ENCODE data around the gene FGF12.

The FGF12 gene

DNA sequence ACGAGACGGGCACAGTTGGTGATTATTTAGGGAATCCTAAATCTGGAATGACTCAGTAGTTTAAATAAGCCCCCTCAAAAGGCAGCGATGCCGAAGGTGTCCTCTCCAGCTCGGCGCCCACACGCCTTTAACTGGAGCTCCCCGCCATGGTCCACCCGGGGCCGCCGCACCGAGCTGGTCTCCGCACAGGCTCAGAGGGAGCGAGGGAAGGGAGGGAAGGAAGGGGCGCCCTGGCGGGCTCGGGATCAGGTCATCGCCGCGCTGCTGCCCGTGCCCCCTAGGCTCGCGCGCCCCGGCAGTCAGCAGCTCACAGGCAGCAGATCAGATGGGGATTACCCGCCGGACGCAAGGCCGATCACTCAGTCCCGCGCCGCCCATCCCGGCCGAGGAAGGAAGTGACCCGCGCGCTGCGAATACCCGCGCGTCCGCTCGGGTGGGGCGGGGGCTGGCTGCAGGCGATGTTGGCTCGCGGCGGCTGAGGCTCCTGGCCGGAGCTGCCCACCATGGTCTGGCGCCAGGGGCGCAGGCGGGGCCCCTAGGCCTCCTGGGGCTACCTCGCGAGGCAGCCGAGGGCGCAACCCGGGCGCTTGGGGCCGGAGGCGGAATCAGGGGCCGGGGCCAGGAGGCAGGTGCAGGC lies 318.0 kb downstream of the FGF12 start:
- DNase-seq, result no peak

DNA sequence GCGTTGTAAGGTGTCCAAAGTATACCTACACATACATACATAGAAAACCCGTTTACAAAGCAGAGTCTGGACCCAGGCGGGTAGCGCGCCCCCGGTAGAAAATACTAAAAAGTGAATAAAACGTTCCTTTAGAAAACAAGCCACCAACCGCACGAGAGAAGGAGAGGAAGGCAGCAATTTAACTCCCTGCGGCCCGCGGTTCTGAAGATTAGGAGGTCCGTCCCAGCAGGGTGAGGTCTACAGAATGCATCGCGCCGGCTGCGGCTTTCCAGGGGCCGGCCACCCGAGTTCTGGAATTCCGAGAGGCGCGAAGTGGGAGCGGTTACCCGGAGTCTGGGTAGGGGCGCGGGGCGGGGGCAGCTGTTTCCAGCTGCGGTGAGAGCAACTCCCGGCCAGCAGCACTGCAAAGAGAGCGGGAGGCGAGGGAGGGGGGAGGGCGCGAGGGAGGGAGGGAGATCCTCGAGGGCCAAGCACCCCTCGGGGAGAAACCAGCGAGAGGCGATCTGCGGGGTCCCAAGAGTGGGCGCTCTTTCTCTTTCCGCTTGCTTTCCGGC lies 318.6 kb downstream of the FGF12 start:
- DNase-seq, result no peak

DNA sequence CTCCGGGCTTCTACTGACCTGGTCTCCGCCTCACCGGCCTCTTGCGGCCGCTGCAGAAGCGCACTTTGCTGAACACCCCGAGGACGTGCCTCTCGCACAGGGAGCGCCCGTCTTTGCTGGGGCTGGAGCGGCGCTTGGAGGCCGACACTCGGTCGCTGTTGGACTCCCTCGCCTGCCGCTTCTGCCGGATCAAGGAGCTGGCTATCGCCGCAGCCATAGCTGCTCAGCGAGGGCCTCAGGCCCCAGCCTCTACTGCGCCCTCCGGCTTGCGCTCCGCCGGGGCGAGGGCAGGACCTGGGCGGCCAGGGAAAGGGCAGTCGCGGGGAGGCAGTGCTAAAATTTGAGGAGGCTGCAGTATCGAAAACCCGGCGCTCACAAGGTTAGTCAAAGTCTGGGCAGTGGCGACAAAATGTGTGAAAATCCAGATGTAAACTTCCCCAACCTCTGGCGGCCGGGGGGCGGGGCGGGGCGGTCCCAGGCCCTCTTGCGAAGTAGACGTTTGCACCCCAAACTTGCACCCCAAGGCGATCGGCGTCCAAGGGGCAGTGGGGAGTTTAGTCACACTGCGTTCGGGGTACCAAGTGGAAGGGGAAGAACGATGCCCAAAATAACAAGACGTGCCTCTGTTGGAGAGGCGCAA lies 319.2 kb downstream of the FGF12 start:
- no peak for DNase-seq

DNA sequence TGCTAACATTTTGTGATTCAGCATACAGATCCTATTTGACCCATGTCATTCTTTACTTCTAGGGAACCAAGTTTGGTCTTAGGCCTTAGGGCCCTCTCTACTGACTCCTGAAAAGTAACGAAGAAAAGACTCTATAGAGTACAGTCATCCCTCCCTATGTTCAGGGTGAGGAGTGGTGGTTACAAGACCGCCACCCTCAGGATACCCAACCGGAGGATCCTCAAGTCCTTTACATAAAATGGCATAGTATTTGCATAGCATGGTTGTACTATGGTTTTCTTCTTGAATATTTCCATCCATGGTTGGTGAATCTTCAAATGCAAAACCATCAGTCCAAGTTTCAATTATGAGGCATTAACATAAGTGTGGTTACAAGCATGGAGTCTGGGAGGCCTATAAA lies 327.6 kb downstream of the FGF12 start:
- no peak for DNase-seq

DNA sequence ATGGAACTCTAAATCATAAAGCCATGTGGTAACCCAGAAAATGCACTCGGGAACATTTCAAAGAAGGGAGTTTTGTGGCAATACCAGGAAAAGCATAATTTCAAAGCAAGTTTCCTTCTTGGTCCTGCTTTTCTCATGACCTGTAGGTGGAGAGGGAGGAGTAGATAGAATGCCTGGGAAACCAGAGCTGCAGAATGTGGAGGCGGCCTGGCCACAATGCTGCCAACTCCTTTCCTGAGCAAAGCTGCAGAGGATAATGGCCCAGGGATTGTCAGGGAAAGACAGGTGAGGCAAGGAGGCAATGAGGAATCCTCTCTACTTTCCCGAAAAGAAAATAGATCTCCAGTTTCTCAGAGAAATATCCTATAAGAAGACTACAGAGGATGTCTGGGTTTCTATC lies 330.3 kb downstream of the FGF12 start:
- no peak for DNase-seq

DNA sequence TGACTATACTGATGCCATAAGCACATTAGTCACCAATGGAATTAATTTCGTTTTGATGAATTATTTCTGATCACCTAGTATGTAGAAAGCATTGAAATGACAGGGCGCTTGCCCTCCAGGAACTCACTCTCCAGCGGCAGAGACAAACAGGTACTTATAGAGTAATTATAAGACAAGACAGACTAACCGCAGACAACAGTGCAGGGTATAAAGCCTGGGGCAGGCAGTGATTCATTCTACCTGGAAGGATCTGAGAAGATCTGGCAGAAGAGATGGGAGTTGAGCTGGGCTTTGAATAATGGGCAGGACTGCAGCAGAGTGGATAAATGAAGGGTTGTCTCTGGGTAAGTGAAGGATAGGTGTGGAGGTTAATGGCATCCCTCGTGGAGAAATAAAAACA lies 331.8 kb downstream of the FGF12 start:
- no peak for DNase-seq

DNA sequence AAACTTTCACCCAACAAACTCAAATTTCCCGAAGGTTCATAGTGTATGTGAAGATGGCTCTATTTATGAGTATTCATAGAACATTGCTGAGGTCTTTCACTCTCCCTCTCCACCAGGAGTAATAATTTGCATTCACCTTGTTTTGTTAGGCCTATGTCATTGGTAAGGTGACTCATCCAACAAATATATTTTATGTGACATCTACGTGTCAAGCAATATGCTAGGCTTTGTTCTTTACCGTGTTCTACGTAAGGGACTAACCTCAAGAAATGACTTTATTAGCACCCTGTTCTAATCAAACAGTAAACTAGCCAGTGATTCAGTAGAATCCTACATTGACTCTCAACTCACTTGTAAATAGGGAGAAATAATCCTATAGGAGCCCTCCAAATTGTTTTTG lies 334.4 kb downstream of the FGF12 start:
- DNase-seq, result no peak

DNA sequence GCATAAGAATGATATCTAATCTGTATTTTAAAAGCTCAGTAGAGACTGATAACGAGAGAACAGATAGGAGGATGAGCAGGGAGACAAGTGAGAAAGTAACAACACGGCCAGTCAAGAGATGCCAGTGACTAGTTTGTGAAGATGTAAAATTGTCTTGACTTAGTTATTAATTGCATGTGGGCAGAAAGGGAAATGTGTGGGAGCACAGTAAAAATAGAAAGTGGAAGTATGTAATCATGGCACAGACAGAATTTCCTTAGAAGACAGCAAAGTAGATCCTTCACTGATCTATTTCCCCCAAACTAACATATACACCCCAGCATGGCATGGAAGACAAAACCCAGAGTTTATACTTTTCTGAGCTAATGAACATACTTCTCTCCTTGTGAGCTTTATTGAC lies 344.5 kb downstream of the FGF12 start:
- no peak for DNase-seq

DNA sequence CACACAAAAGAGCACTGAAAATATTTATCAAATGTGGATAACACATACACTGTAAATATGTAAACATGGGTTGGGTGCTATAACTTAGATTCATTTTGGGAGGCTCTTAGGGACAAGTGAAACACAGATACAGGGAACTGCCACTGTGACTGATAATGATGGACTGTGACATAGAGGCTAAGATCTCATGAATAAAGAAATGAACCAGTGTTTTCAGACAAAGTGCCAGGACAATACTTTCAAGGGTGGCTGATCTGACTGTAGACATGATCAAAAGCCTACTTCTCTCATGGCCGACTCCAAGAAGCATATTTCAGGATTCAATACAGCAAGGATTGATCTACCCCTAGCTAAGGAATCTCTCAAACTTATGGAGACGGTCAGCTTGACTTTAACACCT lies 353.8 kb downstream of the FGF12 start:
- no peak for DNase-seq

DNA sequence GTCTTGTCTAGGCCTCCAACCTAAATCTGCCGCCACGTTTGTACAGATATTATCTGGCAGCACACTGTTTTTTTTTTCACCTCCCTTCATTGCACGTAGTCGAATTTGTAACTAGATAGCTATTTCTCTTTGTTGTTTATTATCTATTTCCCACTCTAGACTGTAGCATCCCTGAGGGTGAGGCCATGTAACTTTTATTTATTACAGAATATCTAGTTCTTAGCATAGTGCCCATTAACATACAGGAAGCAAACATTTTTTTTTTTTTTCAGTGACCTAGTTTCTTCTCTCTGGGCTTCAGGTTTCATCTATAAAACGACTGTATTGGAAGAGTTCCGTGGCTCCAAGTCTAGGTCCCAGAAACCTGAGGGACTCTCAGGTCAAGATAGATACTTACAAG lies 354.3 kb downstream of the FGF12 start:
- peak; percentile 56 for DNase-seq

DNA sequence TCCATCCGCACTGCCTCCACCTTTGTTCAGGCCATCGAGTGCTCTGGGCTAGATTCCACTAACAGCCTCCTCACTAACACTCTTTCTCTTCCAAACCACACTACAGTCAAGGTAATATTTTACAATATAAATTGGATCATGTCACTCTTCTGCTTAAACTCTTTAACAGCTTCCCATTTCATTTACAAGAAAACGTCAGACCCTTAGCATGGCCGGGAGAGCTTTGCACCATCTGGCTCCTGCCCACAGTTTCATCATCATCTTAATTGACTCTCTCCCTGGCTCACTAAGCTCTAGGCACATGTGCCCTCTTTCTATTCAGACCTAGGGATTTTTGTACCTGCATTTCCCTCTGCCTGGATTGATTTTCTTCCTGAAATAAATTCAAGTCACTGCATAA lies 354.7 kb downstream of the FGF12 start:
- DNase-seq, result peak; percentile 56

DNA sequence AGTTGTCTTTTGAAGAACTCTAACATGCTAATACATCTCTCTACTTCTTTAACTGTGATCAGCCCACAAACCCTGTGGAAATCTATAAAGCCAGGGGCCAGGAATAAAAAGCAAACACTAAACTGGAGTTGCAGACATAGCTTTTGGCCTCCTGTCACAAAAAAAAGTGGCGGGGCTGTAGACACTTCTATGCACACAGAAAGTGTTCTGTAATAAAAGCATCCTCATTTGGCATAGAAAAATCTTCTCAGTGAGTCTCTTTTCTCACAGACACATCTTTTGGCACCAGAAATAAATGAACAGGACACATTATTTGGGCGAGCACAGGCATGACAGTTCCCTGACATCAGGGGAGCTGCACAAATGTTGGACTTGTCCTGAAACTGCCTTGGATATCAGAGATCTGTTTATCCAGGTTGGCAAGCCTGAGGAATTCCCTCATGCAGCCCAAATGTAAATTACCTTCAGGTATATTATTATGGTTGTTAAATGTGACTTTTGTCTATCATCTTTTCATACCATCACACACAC lies 355.4 kb downstream of the FGF12 start:
- DNase-seq, result no peak

DNA sequence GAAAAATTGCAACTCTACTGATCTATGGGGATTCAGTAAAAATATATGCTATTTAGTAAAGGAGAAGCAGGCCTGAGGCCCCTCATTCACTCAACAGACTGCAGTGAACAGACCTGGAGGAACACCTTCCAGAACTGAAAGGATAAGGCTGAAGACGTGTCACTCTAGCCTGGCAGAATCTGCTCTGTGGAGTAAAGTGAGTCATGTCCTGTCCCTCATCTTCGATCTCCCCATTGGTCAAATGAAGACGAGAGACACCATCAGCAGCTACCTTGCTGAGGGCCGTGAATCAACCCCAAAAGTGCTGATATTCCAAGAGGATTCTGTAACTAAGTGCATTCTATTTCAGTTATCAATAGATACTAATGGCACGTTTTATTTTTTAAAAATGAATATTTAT lies 359.7 kb downstream of the FGF12 start:
- no peak for DNase-seq

DNA sequence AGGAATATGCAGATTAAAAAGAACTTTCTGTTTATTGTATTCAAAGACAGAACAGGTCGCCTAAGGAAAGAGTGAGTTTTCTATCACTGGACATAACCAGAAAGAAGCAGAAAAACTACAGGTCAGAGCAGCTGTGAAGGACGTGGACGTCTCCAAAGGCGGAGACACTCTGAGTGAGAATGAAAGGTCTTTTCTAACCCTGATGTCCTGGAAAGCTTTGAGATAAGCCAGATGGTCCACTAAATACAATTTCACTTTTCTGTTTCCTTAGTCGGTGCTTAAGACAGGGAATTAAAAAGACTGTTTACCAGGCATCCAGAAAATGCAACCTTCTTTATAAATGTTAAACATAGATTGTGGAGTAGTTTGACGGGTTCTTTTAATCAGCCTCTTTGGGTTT lies 360.4 kb downstream of the FGF12 start:
- no peak for DNase-seq

DNA sequence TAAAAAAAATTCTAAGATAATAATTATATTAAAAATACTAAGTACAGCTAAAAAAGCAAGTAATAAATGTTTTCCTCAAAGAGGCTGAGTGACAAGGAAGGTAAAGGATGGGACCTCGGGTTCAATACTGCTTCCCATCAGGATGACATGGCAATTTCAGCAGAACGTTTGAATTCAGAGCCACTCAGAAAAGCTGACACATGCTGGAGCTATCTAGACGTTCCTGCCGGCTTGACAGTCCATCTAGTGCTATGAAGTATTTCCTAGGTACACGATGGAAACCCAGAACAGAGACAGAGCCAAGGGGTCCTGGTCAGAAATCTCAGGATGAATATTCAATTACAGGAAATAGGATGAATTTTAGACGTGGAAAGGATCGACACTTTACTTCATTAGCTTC lies 361.8 kb downstream of the FGF12 start:
- no peak for DNase-seq

DNA sequence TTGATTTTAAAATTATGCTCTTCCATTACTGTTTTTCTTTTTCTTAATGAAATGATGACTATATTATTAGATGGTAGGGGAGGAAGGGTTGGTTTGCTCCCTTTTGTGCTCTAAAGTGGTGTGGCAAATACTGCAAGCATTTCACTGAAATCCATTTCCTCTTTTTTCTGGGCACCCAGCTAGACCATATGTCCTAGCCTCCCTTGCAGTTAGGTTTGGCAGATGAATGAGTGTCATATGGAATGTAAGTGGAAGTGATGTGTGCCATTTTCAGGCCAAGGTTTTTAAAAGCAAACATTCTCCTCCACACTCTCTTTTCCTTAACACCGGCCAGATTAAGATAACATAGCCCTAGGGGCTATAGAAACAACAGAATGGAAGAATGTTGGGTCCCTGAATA lies 363.0 kb downstream of the FGF12 start:
- DNase-seq, result no peak

DNA sequence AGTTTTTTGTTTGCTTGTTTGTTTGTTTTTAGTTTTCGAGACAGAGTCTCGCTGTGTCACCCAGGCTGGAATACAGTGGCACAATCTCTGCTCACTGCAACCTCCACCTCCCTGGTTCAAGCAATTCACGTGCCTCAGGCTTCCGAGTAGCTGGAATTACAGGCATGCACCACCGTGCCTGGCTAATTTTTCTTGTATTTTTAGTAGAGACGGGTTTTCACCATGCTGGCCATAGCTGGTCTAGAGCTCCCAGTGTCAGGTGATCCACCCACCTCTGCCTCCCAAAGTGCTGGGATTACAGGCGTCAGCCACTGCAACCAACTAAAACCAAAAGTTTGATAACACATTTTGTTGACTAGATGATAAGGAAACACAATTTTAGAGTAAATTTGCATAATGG lies 372.7 kb downstream of the FGF12 start:
- no peak for DNase-seq

DNA sequence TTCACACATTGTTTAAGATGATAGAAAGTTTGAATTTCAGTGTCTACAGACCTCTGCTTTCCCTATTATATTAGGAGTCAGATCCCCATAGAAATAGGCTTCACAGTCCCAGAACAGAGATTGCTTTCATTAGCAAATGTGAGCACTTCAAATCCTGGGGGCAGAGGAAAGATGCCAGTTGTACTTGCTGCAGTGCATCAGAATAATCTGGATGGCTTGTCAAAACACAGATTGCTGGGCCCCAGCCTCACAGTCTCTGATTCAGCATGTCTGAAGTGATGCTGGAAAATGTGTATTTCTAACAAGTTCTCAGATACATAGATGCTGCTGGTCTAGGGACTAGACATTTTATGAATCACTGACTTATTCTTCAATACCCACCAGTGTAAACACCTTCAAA lies 375.2 kb downstream of the FGF12 start:
- no peak for DNase-seq

DNA sequence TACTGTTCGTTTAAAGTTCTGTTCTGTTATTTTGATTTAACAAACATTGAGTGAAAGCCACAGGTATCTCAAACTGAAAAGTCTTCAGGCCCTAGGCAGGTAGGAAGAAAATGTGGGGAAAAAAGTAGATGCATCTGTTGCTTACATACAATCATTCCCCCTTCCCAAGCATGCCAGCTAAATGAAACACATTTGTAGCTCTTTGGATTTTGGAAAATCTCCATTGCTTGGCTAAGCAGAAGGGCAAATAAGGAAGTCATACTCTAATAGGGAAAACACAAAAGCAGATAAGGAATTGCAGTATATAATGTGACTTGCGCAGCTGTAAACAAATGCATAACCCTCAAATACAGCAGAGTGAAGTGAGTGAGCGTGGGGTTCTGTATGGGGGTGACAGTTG lies 375.9 kb downstream of the FGF12 start:
- no peak for DNase-seq

DNA sequence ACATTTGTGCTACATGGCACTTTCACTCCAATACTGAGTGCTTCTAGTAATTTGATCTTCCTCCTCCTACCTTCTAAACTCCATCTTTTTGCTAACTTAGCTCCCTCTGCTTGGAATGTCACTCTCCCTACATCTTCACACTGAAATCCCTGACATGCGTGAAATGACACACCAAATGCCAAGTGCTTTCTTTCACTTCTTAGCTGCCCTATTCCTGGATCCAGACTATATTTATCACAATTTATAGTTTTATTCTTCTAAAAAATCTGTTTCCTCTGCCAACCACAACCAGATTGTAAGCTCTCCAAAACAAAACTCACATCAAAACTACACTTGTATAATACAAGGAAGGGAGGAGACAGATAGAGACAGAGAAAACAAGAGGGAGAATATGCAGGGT lies 387.3 kb downstream of the FGF12 start:
- DNase-seq, result no peak

DNA sequence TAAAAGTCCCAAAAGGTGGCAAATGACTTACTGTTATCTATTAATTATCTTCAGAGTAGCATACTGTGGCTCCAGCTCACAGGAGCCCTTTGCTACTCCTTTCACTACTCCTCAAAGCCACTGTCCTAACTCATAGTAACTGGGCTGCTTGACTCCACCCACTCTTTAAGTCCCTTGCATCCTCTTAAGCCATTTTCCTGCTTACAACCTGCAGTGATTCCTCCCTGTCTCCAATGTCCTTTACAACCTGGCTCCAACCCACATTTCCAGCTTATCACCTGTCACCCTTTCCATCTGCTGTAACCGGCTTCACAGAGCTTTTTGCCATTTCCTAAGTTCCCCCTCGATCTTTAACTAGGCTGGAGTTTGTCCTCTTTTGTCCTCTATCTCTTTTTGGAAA lies 388.1 kb downstream of the FGF12 start:
- DNase-seq, result no peak

DNA sequence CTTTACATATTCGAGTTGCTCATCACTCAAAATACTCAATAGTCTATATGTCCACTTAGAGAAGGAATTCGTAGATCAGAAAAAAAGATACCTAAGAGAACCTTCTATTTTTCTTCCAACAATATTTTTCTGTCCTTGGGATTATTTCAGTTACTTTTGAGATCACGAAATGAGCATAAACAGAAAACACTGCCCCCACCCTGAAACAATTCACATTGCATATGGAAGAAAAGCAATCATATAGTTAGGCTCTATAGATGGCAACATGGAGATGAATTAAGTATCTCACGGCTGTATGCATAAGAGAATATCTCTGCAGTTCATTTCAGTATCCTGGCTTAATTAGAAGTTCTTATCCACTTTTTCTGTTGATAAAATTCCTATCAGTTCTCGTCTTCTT lies 391.1 kb downstream of the FGF12 start:
- DNase-seq, result no peak

DNA sequence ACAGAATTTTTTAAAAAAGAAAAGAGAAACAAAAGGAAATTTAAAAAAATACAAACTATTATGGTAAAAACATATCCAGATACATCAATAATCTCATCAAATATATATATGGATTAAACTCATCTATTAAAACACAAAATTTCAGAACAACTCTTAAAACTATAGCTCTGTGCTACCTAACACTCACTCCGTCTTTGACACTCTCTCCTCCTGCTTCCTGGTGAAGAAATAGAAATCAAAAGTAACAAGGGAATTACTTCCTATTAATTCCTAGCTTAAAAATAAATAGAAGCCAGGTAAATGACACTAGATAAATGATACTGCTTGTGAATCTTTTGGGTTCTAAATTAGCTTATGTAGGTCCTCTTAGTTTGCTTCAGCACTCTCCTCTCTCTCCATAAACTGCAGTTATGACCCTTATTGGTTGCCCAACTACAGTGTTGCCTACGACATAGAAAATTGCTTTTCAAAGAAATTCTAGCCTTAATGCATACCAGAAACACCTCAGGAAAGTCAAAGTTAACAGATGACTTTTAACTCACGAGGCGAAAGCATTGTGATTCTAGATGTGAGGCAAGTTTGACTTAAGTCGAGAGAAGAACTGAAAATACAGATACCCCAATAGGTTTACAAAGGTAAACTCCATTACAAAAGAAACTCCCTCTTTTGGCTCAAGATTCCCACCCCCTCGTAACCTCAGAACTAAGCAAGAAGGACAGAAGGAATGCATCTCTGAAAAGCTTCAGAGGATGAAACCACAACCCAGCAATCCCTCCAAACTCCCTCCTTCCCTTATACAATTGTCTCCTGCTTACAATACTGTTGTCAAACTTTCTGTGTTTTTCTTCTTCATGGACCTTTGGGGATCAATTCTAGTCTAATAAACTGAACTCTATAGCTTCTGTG lies 394.7 kb downstream of the FGF12 start:
- DNase-seq, result no peak
